ENCODE results near the gene CELSR2. TPM values are rescaled to one million over a fixed set of nuclear protein-coding genes. Genes with fewer than 3 reads are reported as not detected.

The CELSR2 gene
- total RNA-seq, 4 donors from 2014 or later: 14.0 to 16.7 (median 16.3) TPM

DNA sequence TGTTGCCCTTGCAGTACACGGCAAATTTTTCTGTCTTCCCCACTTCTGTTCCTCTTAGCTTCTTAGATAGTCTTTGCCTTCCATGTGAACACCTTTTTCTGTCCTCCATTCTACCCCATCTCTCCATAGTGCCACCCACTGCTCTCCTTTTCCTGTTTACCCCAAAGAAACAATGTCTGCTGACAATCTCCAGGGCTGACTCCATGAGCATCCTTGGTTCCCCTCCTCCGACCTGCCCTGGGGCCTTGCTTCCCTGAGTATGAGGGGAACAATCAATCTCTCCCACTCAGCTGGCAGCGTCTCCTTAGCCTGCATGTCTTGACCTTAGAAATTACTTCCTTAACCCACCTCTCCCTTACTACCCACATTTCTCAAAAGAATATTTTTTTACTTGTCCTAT lies 69.8 kb downstream of the CELSR2 start:
- 62 to 77% methylated on average over 3 of the region's 3 CpGs for WGBS, 2 donors
- H3K27ac ChIP-seq: no peak overlapping the region
- H3K36me3 ChIP-seq: peaks cover 0 to 94% (median 10%) of the 10 kb centered on the region in 3 donors
- peaks cover 0 to 5% (median 0%) of the 10 kb centered on the region in 4 donors for H3K4me1 ChIP-seq
- TF ChIP-seq, protein P1, sequence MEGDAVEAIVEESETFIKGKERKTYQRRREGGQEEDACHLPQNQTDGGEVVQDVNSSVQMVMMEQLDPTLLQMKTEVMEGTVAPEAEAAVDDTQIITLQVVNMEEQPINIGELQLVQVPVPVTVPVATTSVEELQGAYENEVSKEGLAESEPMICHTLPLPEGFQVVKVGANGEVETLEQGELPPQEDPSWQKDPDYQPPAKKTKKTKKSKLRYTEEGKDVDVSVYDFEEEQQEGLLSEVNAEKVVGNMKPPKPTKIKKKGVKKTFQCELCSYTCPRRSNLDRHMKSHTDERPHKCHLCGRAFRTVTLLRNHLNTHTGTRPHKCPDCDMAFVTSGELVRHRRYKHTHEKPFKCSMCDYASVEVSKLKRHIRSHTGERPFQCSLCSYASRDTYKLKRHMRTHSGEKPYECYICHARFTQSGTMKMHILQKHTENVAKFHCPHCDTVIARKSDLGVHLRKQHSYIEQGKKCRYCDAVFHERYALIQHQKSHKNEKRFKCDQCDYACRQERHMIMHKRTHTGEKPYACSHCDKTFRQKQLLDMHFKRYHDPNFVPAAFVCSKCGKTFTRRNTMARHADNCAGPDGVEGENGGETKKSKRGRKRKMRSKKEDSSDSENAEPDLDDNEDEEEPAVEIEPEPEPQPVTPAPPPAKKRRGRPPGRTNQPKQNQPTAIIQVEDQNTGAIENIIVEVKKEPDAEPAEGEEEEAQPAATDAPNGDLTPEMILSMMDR (IDR thresholded peaks at IDR 0.05): no peak
- no peak for TF ChIP-seq EP300 (IDR thresholded peaks at IDR 0.05)
- TF ChIP-seq POLR2A (IDR thresholded peaks at IDR 0.05): no peak
- no peak overlapping the region for H3K4me3 ChIP-seq
- no peaks in the 10 kb centered on the region for H3K27me3 ChIP-seq
- DNase-seq (ENCODE audit: low spot score in 2 of 2): no peak
- no peaks in the 10 kb centered on the region for H3K9me3 ChIP-seq

DNA sequence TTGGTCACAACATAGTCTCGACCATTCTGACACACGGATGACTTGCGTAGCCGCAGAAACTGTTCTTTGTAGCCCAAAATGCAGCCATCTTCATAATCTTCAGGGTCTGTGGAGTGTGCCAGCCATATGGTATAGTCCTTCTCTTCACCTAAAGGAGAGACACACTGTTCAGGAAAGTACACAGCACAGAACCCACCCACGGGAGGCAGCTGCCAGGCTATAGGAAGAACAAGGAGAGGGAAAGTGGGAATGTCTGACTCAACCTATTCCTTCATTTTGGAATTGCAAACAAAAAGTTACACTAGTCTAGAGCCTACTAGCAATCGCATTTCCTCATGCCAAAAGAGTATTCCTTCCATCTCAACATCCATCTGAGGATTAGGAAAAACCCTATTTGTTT lies 73.6 kb downstream of the CELSR2 start:
- Histone ChIP-seq H3K4me1 (no peaks in the 10 kb centered on the region), H3K9me3 (no peaks in the 10 kb centered on the region), H3K36me3 (peaks cover 3 to 90% (median 15%) of the 10 kb centered on the region in 3 donors), H3K4me3 (no peak overlapping the region), H3K27ac (no peak overlapping the region), H3K27me3 (no peaks in the 10 kb centered on the region)
- no peak for TF ChIP-seq POLR2A (IDR thresholded peaks at IDR 0.05)
- no peak for TF ChIP-seq EP300 (IDR thresholded peaks at IDR 0.05)
- TF ChIP-seq, protein P1 (IDR thresholded peaks at IDR 0.05): no peak
- no peak for DNase-seq (ENCODE audit: low spot score in 2 of 2)
- WGBS, 2 donors: 88 to 90% methylated on average over 6 of the region's 6 CpGs

Other genes with a start within 250 kb of the CELSR2 start
- 10 to 100 TPM; 14.1 to 47.4 (median 17.3) TPM for gene WDR47, start 207.4 kb upstream of the CELSR2 start, total RNA-seq
- 10 to 100 TPM; 11.4 to 30.8 (median 25.9) TPM for gene TAF13, start 173.5 kb upstream of the CELSR2 start, total RNA-seq
- gene TMEM167B, start 158.8 kb upstream of the CELSR2 start, total RNA-seq: 10 to 100 TPM; 13.5 to 28.2 (median 19.5) TPM
- gene ELAPOR1, start 135.4 kb upstream of the CELSR2 start, total RNA-seq: under 1 TPM; 0.20 to 0.90 (median 0.32) TPM
- gene SARS1, start 35.6 kb upstream of the CELSR2 start, total RNA-seq: 100 to 1,000 TPM; 118 to 150 (median 137) TPM
- gene PSRC1, start 33.6 kb downstream of the CELSR2 start, total RNA-seq: 10 to 100 TPM; 33.0 to 62.0 (median 47.4) TPM
- gene MYBPHL, start 57.5 kb downstream of the CELSR2 start, total RNA-seq: not detected
- 100 to 1,000 TPM; 145 to 199 (median 189) TPM for gene SORT1, start 148.4 kb downstream of the CELSR2 start, total RNA-seq
- gene PSMA5, start 176.9 kb downstream of the CELSR2 start, total RNA-seq: 10 to 100 TPM; 20.5 to 28.8 (median 24.9) TPM
- gene SYPL2, start 217.0 kb downstream of the CELSR2 start, total RNA-seq: 1 to 10 TPM; 1.5 to 3.5 (median 2.4) TPM
- 1 to 10 TPM; 6.5 to 6.8 (median 6.5) TPM for gene ATXN7L2, start 234.4 kb downstream of the CELSR2 start, total RNA-seq
- gene CYB561D1, start 244.6 kb downstream of the CELSR2 start, total RNA-seq: 1 to 10 TPM; 4.4 to 8.4 (median 5.6) TPM